Measurements from ENCODE around the gene HOXA13.

DNA sequence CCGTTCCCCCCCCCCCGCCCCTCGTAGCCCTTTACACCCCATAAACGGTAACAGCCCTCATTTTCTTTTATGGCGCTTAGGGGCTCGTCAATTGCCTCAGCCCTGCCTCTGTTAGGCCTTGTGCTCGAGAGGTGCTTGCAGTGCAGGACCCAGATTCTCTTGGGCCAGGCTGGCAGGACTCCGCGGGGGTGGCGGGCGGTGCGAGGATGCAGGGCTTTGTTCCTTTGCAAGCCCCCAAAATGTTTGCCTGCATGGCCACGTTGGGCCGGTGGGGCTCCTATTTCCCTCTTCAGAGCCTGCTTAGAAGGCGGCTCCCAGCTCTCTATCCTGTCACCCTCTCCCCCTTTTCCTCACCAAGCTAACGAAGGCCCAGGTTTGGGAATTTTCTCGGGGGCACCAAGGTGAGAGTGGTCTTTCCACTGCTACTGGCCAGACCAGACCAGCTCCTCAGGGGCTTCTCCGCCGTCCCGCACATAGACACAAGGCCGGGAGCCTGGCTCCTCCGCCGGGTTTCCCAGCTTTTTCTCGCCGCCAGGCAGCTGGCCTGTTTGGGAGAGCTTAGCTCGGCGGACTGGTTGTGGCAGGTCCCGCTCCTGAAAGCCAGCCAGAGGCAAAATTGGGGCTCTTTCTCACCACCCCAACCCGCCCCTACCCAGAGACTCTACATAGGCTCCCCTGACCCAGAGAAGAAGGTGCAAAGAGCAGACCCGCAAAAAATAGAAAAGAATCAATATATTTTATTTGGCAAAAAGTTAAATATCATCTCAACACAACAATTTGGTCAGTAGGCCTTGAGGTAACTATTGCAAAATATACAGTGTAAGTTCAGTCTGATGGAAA, 38.0 kb downstream of the HOXA13 start:
- TF ChIP-seq, protein P1, sequence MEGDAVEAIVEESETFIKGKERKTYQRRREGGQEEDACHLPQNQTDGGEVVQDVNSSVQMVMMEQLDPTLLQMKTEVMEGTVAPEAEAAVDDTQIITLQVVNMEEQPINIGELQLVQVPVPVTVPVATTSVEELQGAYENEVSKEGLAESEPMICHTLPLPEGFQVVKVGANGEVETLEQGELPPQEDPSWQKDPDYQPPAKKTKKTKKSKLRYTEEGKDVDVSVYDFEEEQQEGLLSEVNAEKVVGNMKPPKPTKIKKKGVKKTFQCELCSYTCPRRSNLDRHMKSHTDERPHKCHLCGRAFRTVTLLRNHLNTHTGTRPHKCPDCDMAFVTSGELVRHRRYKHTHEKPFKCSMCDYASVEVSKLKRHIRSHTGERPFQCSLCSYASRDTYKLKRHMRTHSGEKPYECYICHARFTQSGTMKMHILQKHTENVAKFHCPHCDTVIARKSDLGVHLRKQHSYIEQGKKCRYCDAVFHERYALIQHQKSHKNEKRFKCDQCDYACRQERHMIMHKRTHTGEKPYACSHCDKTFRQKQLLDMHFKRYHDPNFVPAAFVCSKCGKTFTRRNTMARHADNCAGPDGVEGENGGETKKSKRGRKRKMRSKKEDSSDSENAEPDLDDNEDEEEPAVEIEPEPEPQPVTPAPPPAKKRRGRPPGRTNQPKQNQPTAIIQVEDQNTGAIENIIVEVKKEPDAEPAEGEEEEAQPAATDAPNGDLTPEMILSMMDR (IDR thresholded peaks at IDR 0.05): no peak
- no peak for TF ChIP-seq EZH2phosphoT487 (IDR thresholded peaks at IDR 0.05; ENCODE audit: borderline replicate concordance, low read depth)
- no peak for TF ChIP-seq POLR2AphosphoS5 (IDR thresholded peaks at IDR 0.05; ENCODE audit: low read depth, low read length)
- TF ChIP-seq, protein P2, sequence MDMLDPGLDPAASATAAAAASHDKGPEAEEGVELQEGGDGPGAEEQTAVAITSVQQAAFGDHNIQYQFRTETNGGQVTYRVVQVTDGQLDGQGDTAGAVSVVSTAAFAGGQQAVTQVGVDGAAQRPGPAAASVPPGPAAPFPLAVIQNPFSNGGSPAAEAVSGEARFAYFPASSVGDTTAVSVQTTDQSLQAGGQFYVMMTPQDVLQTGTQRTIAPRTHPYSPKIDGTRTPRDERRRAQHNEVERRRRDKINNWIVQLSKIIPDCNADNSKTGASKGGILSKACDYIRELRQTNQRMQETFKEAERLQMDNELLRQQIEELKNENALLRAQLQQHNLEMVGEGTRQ (IDR thresholded peaks at IDR 0.05; ENCODE audit: borderline replicate concordance, low read depth, low read length): no peak
- TF ChIP-seq TAF1 (IDR thresholded peaks at IDR 0.05; ENCODE audit: borderline replicate concordance, low read depth, low read length): no peak

All from SK-N-SH (cell line).